SK-N-SH (cell line): ENCODE data around the gene CADM3. TPM values are rescaled to one million over a fixed set of nuclear protein-coding genes. Genes with fewer than 3 reads are reported as not detected.

Source experiments
- CTCF ChIA-PET: fragments of 300-600, 350-600 bp; formaldehyde crosslinking; extraction: SDS; loops from one replicate; lab custom pipeline; 2021; lab: Yijun Ruan, JAX
- POLR2A ChIA-PET: fragments of 350-600 bp; sonication (Branson Sonifier 250); formaldehyde crosslinking; extraction: SDS; loops from one replicate; lab custom pipeline; 2020; ENCODE audit warnings: antibody characterized with exemption, inconsistent platforms; lab: Yijun Ruan, JAX
- DNase-seq: peaks from one replicate; pipeline ENCODE4 v3.0.0; 2012
- H2AFZ ChIP-seq: fragments of 200-600 bp; sonication (generic); 2 replicates; pipeline ENCODE4 v1.8.1; 2016; ENCODE audit warnings: antibody characterized with exemption, mild to moderate bottlenecking, low read depth
- H3F3A ChIP-seq: fragments of 200-600 bp; sonication (generic); replicated peaks from 2 replicates; pipeline ENCODE3; 2016; ENCODE audit warnings: antibody characterized with exemption, mild to moderate bottlenecking; ENCODE audit not compliant: insufficient read depth
- H3K27ac ChIP-seq, 2 experiments: fragments of 200-500 bp in 1 of 2; fragments of 200-600 bp in 1 of 2; sonication (Bioruptor generic) in 1 of 2; sonication (generic), shearing (Covaris generic) in 1 of 2; 2 replicates each; pipeline versions ENCODE4 v1.5.1 to v1.6.1; 2014 to 2016; ENCODE audit warnings: low read depth in 2 of 2, inconsistent platforms in 1 of 2, low read length in 1 of 2, mild to moderate bottlenecking in 1 of 2, mixed read lengths in 1 of 2
- H3K27me3 ChIP-seq: fragments of 200-600 bp; sonication (generic), shearing (Covaris generic); 2 replicates; pipeline ENCODE4 v1.6.1; 2016; ENCODE audit warnings: mixed run types; ENCODE audit not compliant: insufficient read depth
- H3K36me3 ChIP-seq, 2 experiments: fragments of 200-500 bp in 1 of 2; fragments of 200-600 bp in 1 of 2; sonication (Bioruptor generic) in 1 of 2; sonication (generic) in 1 of 2; replicated peaks in 1 of 2; 2 replicates each; pipeline versions ENCODE3 to v1.5.1; 2014 to 2016; ENCODE audit warnings: low read length in 1 of 2, mild to moderate bottlenecking in 1 of 2; ENCODE audit not compliant: insufficient read depth in 2 of 2, control insufficient read depth in 1 of 2
- H3K4me1 ChIP-seq, 2 experiments: fragments of 200-500 bp in 1 of 2; fragments of 200-600 bp in 1 of 2; sonication (Bioruptor generic) in 1 of 2; sonication (generic), shearing (Covaris generic) in 1 of 2; 2 replicates each; pipeline versions ENCODE4 v1.5.1 to v1.6.1; 2014 to 2016; ENCODE audit warnings: low read depth in 1 of 2, low read length in 1 of 2, mixed run types in 1 of 2; ENCODE audit not compliant: insufficient read depth in 2 of 2, control insufficient read depth in 1 of 2
- H3K4me2 ChIP-seq: fragments of 200-600 bp; sonication (generic), shearing (Covaris generic); 2 replicates; pipeline ENCODE4 v1.6.1; 2017; ENCODE audit warnings: mixed run types
- H3K4me3 ChIP-seq, 2 experiments: fragments of 200-500 bp in 1 of 2; fragments of 200-600 bp in 1 of 2; sonication (Bioruptor generic) in 1 of 2; sonication (generic), shearing (Covaris generic) in 1 of 2; 2 replicates each; pipeline versions ENCODE4 v1.5.1 to v1.8.1; 2014 to 2016; ENCODE audit warnings: low read depth in 2 of 2, inconsistent platforms in 1 of 2, low read length in 1 of 2, mild to moderate bottlenecking in 1 of 2, mixed read lengths in 1 of 2, moderate library complexity in 1 of 2
- H3K79me2 ChIP-seq: fragments of 200-600 bp; sonication (generic); 2 replicates; pipeline ENCODE4 v1.8.1; 2017; ENCODE audit warnings: mild to moderate bottlenecking; ENCODE audit not compliant: insufficient read depth
- H3K9ac ChIP-seq: fragments of 200-600 bp; sonication (generic); 2 replicates; pipeline ENCODE4 v1.6.1; 2017; ENCODE audit warnings: mixed run types
- H3K9me2 ChIP-seq: fragments of 200-600 bp; sonication (generic); 2 replicates; pipeline ENCODE4 v1.6.1; 2017; ENCODE audit warnings: mixed run types
- H3K9me3 ChIP-seq: fragments of 200-600 bp; sonication (generic); 2 replicates; pipeline ENCODE4 v1.6.1; 2017; ENCODE audit warnings: mixed run types, mild to moderate bottlenecking, moderate library complexity
- H4K20me1 ChIP-seq: fragments of 200-600 bp; sonication (generic); 2 replicates; pipeline ENCODE4 v1.6.1; 2017; ENCODE audit warnings: mild to moderate bottlenecking, mixed run types; ENCODE audit not compliant: insufficient read depth
- ELF1 ChIP-seq: IDR thresholded peaks from 2 replicates; pipeline ENCODE4 v1.4.0; 2012
- FOXJ3 ChIP-seq: sonication (generic); formaldehyde crosslinking; IDR thresholded peaks from 2 replicates; pipeline ENCODE4 v1.5.1; 2020; ENCODE audit warnings: mild to moderate bottlenecking, missing genetic modification reagents
- FOXM1 ChIP-seq: IDR thresholded peaks from 2 replicates; pipeline ENCODE4 v1.4.0; 2012; ENCODE audit warnings: low read depth, mild to moderate bottlenecking
- GATA2 ChIP-seq: sonication (generic); formaldehyde crosslinking; IDR thresholded peaks from 2 replicates; pipeline ENCODE4 v1.5.0; 2020; ENCODE audit warnings: mild to moderate bottlenecking, missing genetic modification reagents
- MAX ChIP-seq: IDR thresholded peaks from 2 replicates; pipeline ENCODE4 v1.4.0; 2012; ENCODE audit warnings: low read depth
- NFIC ChIP-seq: IDR thresholded peaks from 2 replicates; pipeline ENCODE4 v1.4.0; 2012; ENCODE audit warnings: borderline replicate concordance
- RAD21 ChIP-seq: IDR thresholded peaks from 2 replicates; pipeline ENCODE4 v1.6.1; 2012; ENCODE audit warnings: mild to moderate bottlenecking, low read length
- RCOR1 ChIP-seq: fragments of 150-350 bp; IDR thresholded peaks from 2 replicates; pipeline ENCODE4 v1.6.1; 2017; ENCODE audit warnings: antibody characterized with exemption, low read length
- SMC3 ChIP-seq: IDR thresholded peaks from 2 replicates; pipeline ENCODE4 v1.6.1; 2012; ENCODE audit warnings: low read depth, low read length, improper control_type of control experiment
- TAF1 ChIP-seq: IDR thresholded peaks from 2 replicates; pipeline ENCODE4 v1.6.1; 2012; ENCODE audit warnings: low read depth, mild to moderate bottlenecking, low read length, moderate library complexity, borderline replicate concordance
- WGBS: methylation state at CpG from one replicate; pipeline ENCODE4 v1.1.6; 2017; ENCODE audit warnings: low lambda C conversion rate; 5-methylcytosine and 5-hydroxymethylcytosine counted together
- polyA plus RNA-seq, 3 experiments: library from polyadenylated mRNA; depleted of rRNA; stranded (reverse); fragments of >200 nt; gene quantifications; 2 replicates each; pipeline ENCODE4 v1.2.3, GENCODE V29; 2012
- TF ChIP-seq, protein P1 (sequence below): IDR thresholded peaks from 2 replicates; pipeline ENCODE4; 2012
- TF ChIP-seq, protein P2 (sequence below): fragments of 200-600 bp; sonication (generic); IDR thresholded peaks from 2 replicates; pipeline ENCODE4 v1.6.1; 2017; ENCODE audit warnings: antibody characterized with exemption, mild to moderate bottlenecking, moderate library complexity
- TF ChIP-seq, protein P3 (sequence below): IDR thresholded peaks from 2 replicates; pipeline ENCODE4 v1.4.0; 2012; ENCODE audit warnings: low read depth, borderline replicate concordance
- TF ChIP-seq, protein P4 (sequence below): fragments of 150-350 bp; IDR thresholded peaks from 2 replicates; pipeline ENCODE4 v1.6.1; 2016; ENCODE audit warnings: mild to moderate bottlenecking, low read depth, low read length
- TF ChIP-seq, protein P5 (sequence below): fragments of 150-350 bp; IDR thresholded peaks from 2 replicates; pipeline ENCODE4 v1.6.1; 2017; ENCODE audit warnings: antibody characterized with exemption, low read length, low read depth, borderline replicate concordance
- TF ChIP-seq, protein P6 (sequence below): IDR thresholded peaks from 2 replicates; pipeline ENCODE4 v1.6.1; 2012; ENCODE audit warnings: mild to moderate bottlenecking, low read depth, low read length, moderate library complexity

Gene CADM3
- polyA plus RNA-seq, 1 of the 3 experiments (the other 2 are of a cell fraction), result 0.94 TPM

DNA sequence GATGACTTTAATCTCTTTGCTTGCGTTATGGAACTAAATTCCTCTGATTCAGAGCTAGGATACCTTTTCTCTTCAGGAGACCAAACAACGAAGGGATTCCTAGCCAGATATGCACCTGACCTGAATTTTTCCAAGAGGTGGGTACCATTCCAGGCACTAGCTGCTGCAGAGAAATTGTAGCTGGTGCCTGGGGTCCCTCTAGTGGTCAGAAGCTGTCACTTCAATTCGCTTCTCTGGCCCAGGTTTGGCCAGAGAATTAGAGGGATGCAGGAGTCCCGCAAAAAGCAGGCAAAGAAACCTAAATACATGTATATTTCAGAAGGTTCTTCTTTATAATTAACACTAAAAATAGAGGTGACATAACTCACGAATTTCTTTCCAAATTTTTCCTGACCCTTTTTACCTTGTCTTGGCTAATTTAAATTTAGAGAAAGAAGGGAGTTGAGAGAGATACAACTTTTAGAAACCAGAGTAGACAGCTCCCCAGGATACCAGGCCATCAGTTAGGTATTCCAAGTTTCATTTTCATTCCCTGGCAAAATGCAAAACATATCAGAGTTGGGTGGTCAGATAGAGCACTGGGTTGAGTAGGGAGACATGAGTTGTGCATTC, 42.8 kb downstream of the CADM3 start:
- Histone ChIP-seq H3K9me3 (no peaks in the 10 kb centered on the region), H2AFZ (no peak overlapping the region), H3K79me2 (no peaks in the 10 kb centered on the region), H3K27me3 (peaks cover 15% of the 10 kb centered on the region; the same call in 1 of the 2 replicates), H3K9me2 (no peaks in the 10 kb centered on the region), H3K4me2 (no peak overlapping the region), H4K20me1 (no peaks in the 10 kb centered on the region), H3F3A (no peaks in the 10 kb centered on the region), H3K27ac (no peak overlapping the region), H3K9ac (no peak overlapping the region), H3K4me3 (peak overlapping the region in 1 of 2 experiments; percentile 39; a peak in 1 of 4 replicates), H3K36me3 (no peaks in the 10 kb centered on the region), H3K4me1 (no peaks in the 10 kb centered on the region)
- ChIA-PET POLR2A (interaction anchor here (0.6 kb wide), 1 partner anchor 33 kb away, joined by 3 read pairs; no protein-coding TSS in a partner anchor), CTCF (interaction anchor here (0.5 to 26.8 kb wide), 27 partner anchors 10 to 907 kb away, joined by 3 to 660 read pairs (median 5); partner anchors contain the start of genes ACKR1 and CADM3)
- TF ChIP-seq, protein P1, sequence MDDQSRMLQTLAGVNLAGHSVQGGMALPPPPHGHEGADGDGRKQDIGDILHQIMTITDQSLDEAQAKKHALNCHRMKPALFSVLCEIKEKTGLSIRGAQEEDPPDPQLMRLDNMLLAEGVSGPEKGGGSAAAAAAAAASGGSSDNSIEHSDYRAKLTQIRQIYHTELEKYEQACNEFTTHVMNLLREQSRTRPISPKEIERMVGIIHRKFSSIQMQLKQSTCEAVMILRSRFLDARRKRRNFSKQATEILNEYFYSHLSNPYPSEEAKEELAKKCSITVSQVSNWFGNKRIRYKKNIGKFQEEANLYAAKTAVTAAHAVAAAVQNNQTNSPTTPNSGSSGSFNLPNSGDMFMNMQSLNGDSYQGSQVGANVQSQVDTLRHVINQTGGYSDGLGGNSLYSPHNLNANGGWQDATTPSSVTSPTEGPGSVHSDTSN, result no peak
- no peak for TF ChIP-seq FOXJ3 (CRISPR knock-in tag)
- TF ChIP-seq, protein P2, sequence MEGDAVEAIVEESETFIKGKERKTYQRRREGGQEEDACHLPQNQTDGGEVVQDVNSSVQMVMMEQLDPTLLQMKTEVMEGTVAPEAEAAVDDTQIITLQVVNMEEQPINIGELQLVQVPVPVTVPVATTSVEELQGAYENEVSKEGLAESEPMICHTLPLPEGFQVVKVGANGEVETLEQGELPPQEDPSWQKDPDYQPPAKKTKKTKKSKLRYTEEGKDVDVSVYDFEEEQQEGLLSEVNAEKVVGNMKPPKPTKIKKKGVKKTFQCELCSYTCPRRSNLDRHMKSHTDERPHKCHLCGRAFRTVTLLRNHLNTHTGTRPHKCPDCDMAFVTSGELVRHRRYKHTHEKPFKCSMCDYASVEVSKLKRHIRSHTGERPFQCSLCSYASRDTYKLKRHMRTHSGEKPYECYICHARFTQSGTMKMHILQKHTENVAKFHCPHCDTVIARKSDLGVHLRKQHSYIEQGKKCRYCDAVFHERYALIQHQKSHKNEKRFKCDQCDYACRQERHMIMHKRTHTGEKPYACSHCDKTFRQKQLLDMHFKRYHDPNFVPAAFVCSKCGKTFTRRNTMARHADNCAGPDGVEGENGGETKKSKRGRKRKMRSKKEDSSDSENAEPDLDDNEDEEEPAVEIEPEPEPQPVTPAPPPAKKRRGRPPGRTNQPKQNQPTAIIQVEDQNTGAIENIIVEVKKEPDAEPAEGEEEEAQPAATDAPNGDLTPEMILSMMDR, result peak; percentile 94
- TF ChIP-seq, protein P3, sequence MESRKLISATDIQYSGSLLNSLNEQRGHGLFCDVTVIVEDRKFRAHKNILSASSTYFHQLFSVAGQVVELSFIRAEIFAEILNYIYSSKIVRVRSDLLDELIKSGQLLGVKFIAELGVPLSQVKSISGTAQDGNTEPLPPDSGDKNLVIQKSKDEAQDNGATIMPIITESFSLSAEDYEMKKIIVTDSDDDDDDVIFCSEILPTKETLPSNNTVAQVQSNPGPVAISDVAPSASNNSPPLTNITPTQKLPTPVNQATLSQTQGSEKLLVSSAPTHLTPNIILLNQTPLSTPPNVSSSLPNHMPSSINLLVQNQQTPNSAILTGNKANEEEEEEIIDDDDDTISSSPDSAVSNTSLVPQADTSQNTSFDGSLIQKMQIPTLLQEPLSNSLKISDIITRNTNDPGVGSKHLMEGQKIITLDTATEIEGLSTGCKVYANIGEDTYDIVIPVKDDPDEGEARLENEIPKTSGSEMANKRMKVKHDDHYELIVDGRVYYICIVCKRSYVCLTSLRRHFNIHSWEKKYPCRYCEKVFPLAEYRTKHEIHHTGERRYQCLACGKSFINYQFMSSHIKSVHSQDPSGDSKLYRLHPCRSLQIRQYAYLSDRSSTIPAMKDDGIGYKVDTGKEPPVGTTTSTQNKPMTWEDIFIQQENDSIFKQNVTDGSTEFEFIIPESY, result no peak
- TF ChIP-seq, protein P4, sequence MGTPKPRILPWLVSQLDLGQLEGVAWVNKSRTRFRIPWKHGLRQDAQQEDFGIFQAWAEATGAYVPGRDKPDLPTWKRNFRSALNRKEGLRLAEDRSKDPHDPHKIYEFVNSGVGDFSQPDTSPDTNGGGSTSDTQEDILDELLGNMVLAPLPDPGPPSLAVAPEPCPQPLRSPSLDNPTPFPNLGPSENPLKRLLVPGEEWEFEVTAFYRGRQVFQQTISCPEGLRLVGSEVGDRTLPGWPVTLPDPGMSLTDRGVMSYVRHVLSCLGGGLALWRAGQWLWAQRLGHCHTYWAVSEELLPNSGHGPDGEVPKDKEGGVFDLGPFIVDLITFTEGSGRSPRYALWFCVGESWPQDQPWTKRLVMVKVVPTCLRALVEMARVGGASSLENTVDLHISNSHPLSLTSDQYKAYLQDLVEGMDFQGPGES, result no peak
- peak; percentile 68 for TF ChIP-seq SMC3
- TF ChIP-seq GATA2, result no peak
- TF ChIP-seq RAD21, result peak; percentile 70
- no peak for TF ChIP-seq MAX
- TF ChIP-seq, protein P5, sequence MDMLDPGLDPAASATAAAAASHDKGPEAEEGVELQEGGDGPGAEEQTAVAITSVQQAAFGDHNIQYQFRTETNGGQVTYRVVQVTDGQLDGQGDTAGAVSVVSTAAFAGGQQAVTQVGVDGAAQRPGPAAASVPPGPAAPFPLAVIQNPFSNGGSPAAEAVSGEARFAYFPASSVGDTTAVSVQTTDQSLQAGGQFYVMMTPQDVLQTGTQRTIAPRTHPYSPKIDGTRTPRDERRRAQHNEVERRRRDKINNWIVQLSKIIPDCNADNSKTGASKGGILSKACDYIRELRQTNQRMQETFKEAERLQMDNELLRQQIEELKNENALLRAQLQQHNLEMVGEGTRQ, result no peak
- no peak for TF ChIP-seq NFIC
- no peak for TF ChIP-seq TAF1
- TF ChIP-seq ELF1, result no peak
- TF ChIP-seq, protein P6, sequence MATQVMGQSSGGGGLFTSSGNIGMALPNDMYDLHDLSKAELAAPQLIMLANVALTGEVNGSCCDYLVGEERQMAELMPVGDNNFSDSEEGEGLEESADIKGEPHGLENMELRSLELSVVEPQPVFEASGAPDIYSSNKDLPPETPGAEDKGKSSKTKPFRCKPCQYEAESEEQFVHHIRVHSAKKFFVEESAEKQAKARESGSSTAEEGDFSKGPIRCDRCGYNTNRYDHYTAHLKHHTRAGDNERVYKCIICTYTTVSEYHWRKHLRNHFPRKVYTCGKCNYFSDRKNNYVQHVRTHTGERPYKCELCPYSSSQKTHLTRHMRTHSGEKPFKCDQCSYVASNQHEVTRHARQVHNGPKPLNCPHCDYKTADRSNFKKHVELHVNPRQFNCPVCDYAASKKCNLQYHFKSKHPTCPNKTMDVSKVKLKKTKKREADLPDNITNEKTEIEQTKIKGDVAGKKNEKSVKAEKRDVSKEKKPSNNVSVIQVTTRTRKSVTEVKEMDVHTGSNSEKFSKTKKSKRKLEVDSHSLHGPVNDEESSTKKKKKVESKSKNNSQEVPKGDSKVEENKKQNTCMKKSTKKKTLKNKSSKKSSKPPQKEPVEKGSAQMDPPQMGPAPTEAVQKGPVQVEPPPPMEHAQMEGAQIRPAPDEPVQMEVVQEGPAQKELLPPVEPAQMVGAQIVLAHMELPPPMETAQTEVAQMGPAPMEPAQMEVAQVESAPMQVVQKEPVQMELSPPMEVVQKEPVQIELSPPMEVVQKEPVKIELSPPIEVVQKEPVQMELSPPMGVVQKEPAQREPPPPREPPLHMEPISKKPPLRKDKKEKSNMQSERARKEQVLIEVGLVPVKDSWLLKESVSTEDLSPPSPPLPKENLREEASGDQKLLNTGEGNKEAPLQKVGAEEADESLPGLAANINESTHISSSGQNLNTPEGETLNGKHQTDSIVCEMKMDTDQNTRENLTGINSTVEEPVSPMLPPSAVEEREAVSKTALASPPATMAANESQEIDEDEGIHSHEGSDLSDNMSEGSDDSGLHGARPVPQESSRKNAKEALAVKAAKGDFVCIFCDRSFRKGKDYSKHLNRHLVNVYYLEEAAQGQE, result no peak
- TF ChIP-seq RCOR1, result no peak
- no peak for TF ChIP-seq FOXM1
- 4% methylated on average over 5 of the region's 5 CpGs for WGBS
- peak; percentile 65 for DNase-seq
